H9 (cell line): ENCODE results near the gene WDR7. TPM values are rescaled to one million over a fixed set of nuclear protein-coding genes. Genes with fewer than 3 reads are reported as not detected.

Experiments used
- DNase-seq: peaks from one replicate; pipeline ENCODE4 v3.0.0-alpha.2; 2017
- H2AFZ ChIP-seq: one replicate; pipeline ENCODE4 v1.6.1; 2013; ENCODE audit warnings: mild to moderate bottlenecking, low read length, control low read depth, moderate library complexity
- H2AK5ac ChIP-seq: 2 replicates; pipeline ENCODE4 v1.6.1; 2013; ENCODE audit warnings: low read length, control low read depth, mixed read lengths; ENCODE audit not compliant: insufficient read length
- H2BK120ac ChIP-seq: one replicate; pipeline ENCODE4 v1.6.1; 2013; ENCODE audit warnings: low read depth, mild to moderate bottlenecking, low read length, control low read depth, inconsistent platforms; ENCODE audit not compliant: poor library complexity, severe bottlenecking
- H2BK12ac ChIP-seq: 2 replicates; pipeline ENCODE4 v1.6.1; 2013; ENCODE audit warnings: low read length, control low read depth, mixed read lengths, low read depth; ENCODE audit not compliant: insufficient read length
- H2BK15ac ChIP-seq: 2 replicates; pipeline ENCODE4 v1.6.1; 2013; ENCODE audit warnings: low read depth, low read length, control low read depth
- H2BK20ac ChIP-seq: one replicate; pipeline ENCODE4 v1.6.1; 2013; ENCODE audit warnings: low read depth, mild to moderate bottlenecking, low read length, control low read depth, inconsistent platforms; ENCODE audit not compliant: poor library complexity, severe bottlenecking
- H2BK5ac ChIP-seq: 2 replicates; pipeline ENCODE4 v1.6.1; 2013; ENCODE audit warnings: low read length, control low read depth, mixed read lengths; ENCODE audit not compliant: insufficient read length
- H3K14ac ChIP-seq: 2 replicates; pipeline ENCODE4 v1.6.1; 2013; ENCODE audit warnings: low read length, control low read depth; ENCODE audit not compliant: insufficient read depth
- H3K18ac ChIP-seq: 2 replicates; pipeline ENCODE4 v1.6.1; 2013; ENCODE audit warnings: low read depth, mild to moderate bottlenecking, mixed read lengths, low read length, control low read depth; ENCODE audit not compliant: insufficient read length
- H3K23ac ChIP-seq: 2 replicates; pipeline ENCODE4 v1.6.1; 2013; ENCODE audit warnings: low read length, control low read depth, mixed read lengths, low read depth; ENCODE audit not compliant: insufficient read length
- H3K23me2 ChIP-seq: 2 replicates; pipeline ENCODE4 v1.6.1; 2013; ENCODE audit warnings: low read depth, mild to moderate bottlenecking, mixed read lengths, low read length, control low read depth; ENCODE audit not compliant: insufficient read length, poor library complexity, severe bottlenecking
- H3K27ac ChIP-seq: 2 replicates; pipeline ENCODE4 v1.5.1; 2013; ENCODE audit warnings: low read length, control low read depth, mixed read lengths, low read depth; ENCODE audit not compliant: insufficient read length
- H3K27me3 ChIP-seq: 2 replicates; pipeline ENCODE4 v1.6.1; 2013; ENCODE audit warnings: low read length, control low read depth, inconsistent platforms; ENCODE audit not compliant: insufficient read depth
- H3K4ac ChIP-seq: 2 replicates; pipeline ENCODE4 v1.6.1; 2013; ENCODE audit warnings: low read depth, mild to moderate bottlenecking, control low read depth, inconsistent platforms, low read length, moderate library complexity
- H3K4me1 ChIP-seq: 2 replicates; pipeline ENCODE4 v1.6.1; 2013; ENCODE audit warnings: low read length, control low read depth, inconsistent platforms; ENCODE audit not compliant: insufficient read depth
- H3K4me2 ChIP-seq: 2 replicates; pipeline ENCODE4 v1.6.1; 2013; ENCODE audit warnings: low read length, control low read depth, mixed read lengths; ENCODE audit not compliant: insufficient read length, insufficient read depth
- H3K56ac ChIP-seq: 2 replicates; pipeline ENCODE4 v1.6.1; 2013; ENCODE audit warnings: low read depth, mild to moderate bottlenecking, mixed read lengths, low read length, control low read depth; ENCODE audit not compliant: insufficient read length
- H3K79me1 ChIP-seq: 2 replicates; pipeline ENCODE4 v1.6.1; 2013; ENCODE audit warnings: low read depth, mild to moderate bottlenecking, moderate library complexity, low read length, control low read depth, inconsistent platforms; ENCODE audit not compliant: insufficient read depth, poor library complexity, severe bottlenecking
- H3K79me2 ChIP-seq: 2 replicates; pipeline ENCODE4 v1.6.1; 2013; ENCODE audit warnings: low read length, control low read depth, inconsistent platforms; ENCODE audit not compliant: insufficient read depth
- H3K9ac ChIP-seq: 2 replicates; pipeline ENCODE4 v1.6.1; 2013; ENCODE audit warnings: low read length, control low read depth, mixed read lengths; ENCODE audit not compliant: insufficient read length; ENCODE audit errors: extremely low read depth
- H3K9me3 ChIP-seq: one replicate; pipeline ENCODE4 v1.6.1; 2013; ENCODE audit warnings: low read depth, low read length, inconsistent platforms; ENCODE audit not compliant: control insufficient read depth
- H3T11ph ChIP-seq: one replicate; pipeline ENCODE4 v1.6.1; 2013; ENCODE audit warnings: mild to moderate bottlenecking, low read length, control low read depth, inconsistent platforms
- H4K20me1 ChIP-seq: one replicate; pipeline ENCODE4 v1.6.1; 2013; ENCODE audit not compliant: control insufficient read depth, insufficient read length, insufficient read depth
- H4K5ac ChIP-seq: 2 replicates; pipeline ENCODE4 v1.6.1; 2013; ENCODE audit warnings: low read depth, mild to moderate bottlenecking, mixed read lengths, low read length, control low read depth; ENCODE audit not compliant: insufficient read length
- H4K8ac ChIP-seq: replicated peaks from 2 replicates; pipeline ENCODE4 v1.6.1; 2013; ENCODE audit warnings: low read length, control low read depth, mixed read lengths, low read depth; ENCODE audit not compliant: insufficient read length
- H4K91ac ChIP-seq: 2 replicates; pipeline ENCODE4 v1.6.1; 2013; ENCODE audit warnings: low read depth, mild to moderate bottlenecking, moderate library complexity, mixed read lengths, low read length, control low read depth; ENCODE audit not compliant: insufficient read length
- H3K27ac Mint-ChIP-seq, 3 experiments: 2 replicates in 2 of 3; 3 replicates in 1 of 3; pipeline ENCODE4 v1.8.0; 2020 to 2021; ENCODE audit warnings: mixed read lengths in 3 of 3, mild to moderate bottlenecking in 1 of 3, moderate library complexity in 1 of 3
- H3K27me3 Mint-ChIP-seq: 2 replicates; pipeline ENCODE4 v1.8.0; 2021; ENCODE audit warnings: low read depth, mild to moderate bottlenecking, moderate library complexity, mixed read lengths
- H3K36me3 Mint-ChIP-seq, 3 experiments: 2 replicates in 2 of 3; 3 replicates in 1 of 3; pipeline ENCODE4 v1.8.0; 2020 to 2021; ENCODE audit warnings: low read depth in 3 of 3, mixed read lengths in 3 of 3; ENCODE audit not compliant: insufficient read depth in 1 of 3
- H3K4me1 Mint-ChIP-seq, 2 experiments: 2 replicates each; pipeline ENCODE4 v1.8.0; 2020; ENCODE audit warnings: mixed read lengths in 2 of 2
- H3K4me3 Mint-ChIP-seq, 2 experiments: 2 replicates in 1 of 2; 3 replicates in 1 of 2; pipeline ENCODE4 v1.8.0; 2020 to 2021; ENCODE audit warnings: mild to moderate bottlenecking in 2 of 2, mixed read lengths in 2 of 2, moderate library complexity in 1 of 2
- H3K9me3 Mint-ChIP-seq, 2 experiments: 2 replicates in 1 of 2; 3 replicates in 1 of 2; pipeline ENCODE4 v1.8.0; 2020; ENCODE audit warnings: mild to moderate bottlenecking in 2 of 2, mixed read lengths in 2 of 2, moderate library complexity in 1 of 2
- WGBS: extraction: QIAGEN DNeasy Blood & Tissue Kit; methylation state at CpG from one replicate; pipeline ENCODE4 v1.1.7; 2013; ENCODE audit warnings: missing lambda C conversion rate, low lambda C conversion rate, mixed read lengths; ENCODE audit not compliant: insufficient read length; ENCODE audit errors: extremely low coverage; 5-methylcytosine and 5-hydroxymethylcytosine counted together
- total RNA-seq: library from RNA; stranded (reverse); gene quantifications from 2 replicates; pipeline ENCODE4 v1.2.1, GENCODE V29; 2021
- TF ChIP-seq, protein P1 (sequence below): fragments of 200-600 bp; sonication (generic); conservative IDR thresholded peaks from 3 replicates; pipeline ENCODE4 v1.8.0; 2021; ENCODE audit warnings: antibody characterized with exemption, mild to moderate bottlenecking

WDR7 gene
- total RNA-seq, 1 experiment from 2014 or later = 14.8 TPM

DNA sequence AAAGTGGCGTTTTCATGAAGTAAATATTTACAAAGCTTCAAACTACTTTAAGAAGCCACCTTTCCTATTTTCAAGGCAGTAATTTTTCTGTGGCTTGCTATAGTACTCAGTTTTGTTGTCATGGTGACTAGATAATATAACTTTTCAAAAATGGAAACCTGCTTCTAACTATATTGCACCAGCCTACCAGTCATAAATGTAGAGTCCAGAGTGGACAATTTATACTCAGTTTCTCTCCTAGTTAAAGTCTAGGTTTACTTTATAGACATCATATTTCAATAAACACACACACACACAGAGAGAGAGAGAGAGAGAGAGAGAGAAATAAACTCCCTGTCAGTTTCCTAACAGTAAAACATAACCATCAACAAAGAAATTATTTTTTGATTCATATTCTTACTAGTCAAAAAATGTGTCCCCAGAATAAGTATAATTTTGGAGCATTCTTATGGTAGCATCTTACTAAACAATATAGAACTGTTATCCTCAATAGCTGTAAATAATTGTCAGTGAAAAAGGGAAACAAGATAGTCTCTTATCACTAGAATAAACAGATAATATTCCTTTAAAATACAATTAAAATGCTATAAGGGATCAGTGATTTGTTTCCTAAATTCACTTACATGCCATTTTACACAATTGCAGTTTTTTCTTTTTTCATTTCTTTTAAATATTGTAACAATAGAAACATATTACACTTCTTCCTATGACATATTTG lies 332.3 kb downstream of the WDR7 start:
- no peak overlapping the region for H3K27ac ChIP-seq
- H3K4me2 ChIP-seq = no peak overlapping the region
- no peak overlapping the region for H3K27ac Mint-ChIP-seq
- no peak for DNase-seq
- no peak overlapping the region for H3K18ac ChIP-seq
- no peak overlapping the region for H4K8ac ChIP-seq
- H2BK15ac ChIP-seq = no peak overlapping the region
- no peaks in the 10 kb centered on the region for H3K36me3 Mint-ChIP-seq
- no peaks in the 10 kb centered on the region for H3K79me1 ChIP-seq
- no peaks in the 10 kb centered on the region for H3K23me2 ChIP-seq
- no peak overlapping the region for H2AK5ac ChIP-seq
- TF ChIP-seq, protein P1, sequence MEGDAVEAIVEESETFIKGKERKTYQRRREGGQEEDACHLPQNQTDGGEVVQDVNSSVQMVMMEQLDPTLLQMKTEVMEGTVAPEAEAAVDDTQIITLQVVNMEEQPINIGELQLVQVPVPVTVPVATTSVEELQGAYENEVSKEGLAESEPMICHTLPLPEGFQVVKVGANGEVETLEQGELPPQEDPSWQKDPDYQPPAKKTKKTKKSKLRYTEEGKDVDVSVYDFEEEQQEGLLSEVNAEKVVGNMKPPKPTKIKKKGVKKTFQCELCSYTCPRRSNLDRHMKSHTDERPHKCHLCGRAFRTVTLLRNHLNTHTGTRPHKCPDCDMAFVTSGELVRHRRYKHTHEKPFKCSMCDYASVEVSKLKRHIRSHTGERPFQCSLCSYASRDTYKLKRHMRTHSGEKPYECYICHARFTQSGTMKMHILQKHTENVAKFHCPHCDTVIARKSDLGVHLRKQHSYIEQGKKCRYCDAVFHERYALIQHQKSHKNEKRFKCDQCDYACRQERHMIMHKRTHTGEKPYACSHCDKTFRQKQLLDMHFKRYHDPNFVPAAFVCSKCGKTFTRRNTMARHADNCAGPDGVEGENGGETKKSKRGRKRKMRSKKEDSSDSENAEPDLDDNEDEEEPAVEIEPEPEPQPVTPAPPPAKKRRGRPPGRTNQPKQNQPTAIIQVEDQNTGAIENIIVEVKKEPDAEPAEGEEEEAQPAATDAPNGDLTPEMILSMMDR = no peak
- H2BK12ac ChIP-seq = no peak overlapping the region
- WGBS = no CpG with 5 or more reads among the region's 1 CpG
- no peaks in the 10 kb centered on the region for H3K27me3 ChIP-seq
- no peaks in the 10 kb centered on the region for H3K27me3 Mint-ChIP-seq
- H4K5ac ChIP-seq = no peak overlapping the region
- no peak overlapping the region for H3K9ac ChIP-seq
- H4K91ac ChIP-seq = no peak overlapping the region
- no peak overlapping the region for H3K23ac ChIP-seq
- no peaks in the 10 kb centered on the region for H3K9me3 ChIP-seq
- H4K20me1 ChIP-seq = no peaks in the 10 kb centered on the region
- H3K79me2 ChIP-seq = no peaks in the 10 kb centered on the region
- no peak overlapping the region for H2BK5ac ChIP-seq
- H3T11ph ChIP-seq = no peak overlapping the region
- no peak overlapping the region for H2BK120ac ChIP-seq
- no peak overlapping the region for H3K4me3 Mint-ChIP-seq
- H3K14ac ChIP-seq = no peak overlapping the region
- peaks cover 35 to 40% of the 10 kb centered on the region in 2 experiments for H3K4me1 Mint-ChIP-seq
- no peaks in the 10 kb centered on the region; the same call in 1 of the 2 replicates for H3K4me1 ChIP-seq
- no peak overlapping the region for H3K4ac ChIP-seq
- H2BK20ac ChIP-seq = no peak overlapping the region
- H3K9me3 Mint-ChIP-seq = no peaks in the 10 kb centered on the region
- no peak overlapping the region for H3K56ac ChIP-seq
- no peak overlapping the region for H2AFZ ChIP-seq
